Hematopoietic multipotent progenitor cell treated with erythropoietin and hydrocortisone succinate and interleukin-3 and kit ligand, for 17 days (in vitro differentiated cells): ENCODE results near the gene SMIM28.
"Not testable (repeated sequence)": the region's sequence is repeated elsewhere in the genome, so short reads cannot be mapped to it uniquely, and the experiment has no call there.

Experiments
- DNase-seq: peaks from one replicate; pipeline ENCODE4 v3.0.0-alpha.2; 2015; ENCODE audit warnings: low spot score

SMIM28 gene

GRCh38 chr6:138377844-138378243, at the start of gene SMIM28:
TSS of gene SMIM28 (plus strand) at chr6:138377905. CDS start at chr6:138378073, 168 bp downstream.
- DNase-seq: no peak

- no peak for DNase-seq
Measured at GRCh38 chr6:138328210-138328609, 49.5 kb upstream of the SMIM28 start.

GRCh38 chr6:138330763-138331162, 46.9 kb upstream of the SMIM28 start:
- no peak for DNase-seq

GRCh38 chr6:138331444-138331843, 46.3 kb upstream of the SMIM28 start:
- DNase-seq: no peak

- DNase-seq: no peak
Measured at GRCh38 chr6:138331984-138332383, 45.7 kb upstream of the SMIM28 start.

- DNase-seq: no peak
Measured at GRCh38 chr6:138334000-138334399, 43.7 kb upstream of the SMIM28 start.

GRCh38 chr6:138334963-138335362, 42.7 kb upstream of the SMIM28 start:
- DNase-seq: no peak

- DNase-seq: no peak
Measured at GRCh38 chr6:138336221-138336620, 41.5 kb upstream of the SMIM28 start.

GRCh38 chr6:138337076-138337475, 40.6 kb upstream of the SMIM28 start:
- no peak for DNase-seq

- DNase-seq: no peak
Measured at GRCh38 chr6:138339024-138339423, 38.7 kb upstream of the SMIM28 start.

- DNase-seq: no peak
Measured at GRCh38 chr6:138341176-138341575, 36.5 kb upstream of the SMIM28 start.

GRCh38 chr6:138343112-138343511, 34.6 kb upstream of the SMIM28 start:
- DNase-seq: no peak

- DNase-seq: no peak
Measured at GRCh38 chr6:138345565-138346285, 32.0 kb upstream of the SMIM28 start.

- DNase-seq: no peak
Measured at GRCh38 chr6:138346302-138347195, 31.2 kb upstream of the SMIM28 start.

GRCh38 chr6:138347864-138348263, 29.8 kb upstream of the SMIM28 start:
- no peak for DNase-seq

- no peak for DNase-seq
Measured at GRCh38 chr6:138349891-138350290, 27.8 kb upstream of the SMIM28 start.

- DNase-seq: no peak
Measured at GRCh38 chr6:138357928-138358327, 19.8 kb upstream of the SMIM28 start.

GRCh38 chr6:138368684-138369083, 9.0 kb upstream of the SMIM28 start:
- DNase-seq: not testable (repeated sequence)

- no peak for DNase-seq
Measured at GRCh38 chr6:138370631-138371451, 6.9 kb upstream of the SMIM28 start.

GRCh38 chr6:138371452-138371711, 6.3 kb upstream of the SMIM28 start:
- no peak for DNase-seq

GRCh38 chr6:138371720-138372119, 6.0 kb upstream of the SMIM28 start:
- no peak for DNase-seq

GRCh38 chr6:138372711-138373463, 4.8 kb upstream of the SMIM28 start:
- DNase-seq: no peak
